IMR-90 (cell line): ENCODE measurements around the gene RAB9B.

Experiments
- BHLHE40 ChIP-seq: fragments of 150-350 bp; IDR thresholded peaks from 2 replicates; pipeline ENCODE4 v1.6.1; 2016; ENCODE audit warnings: mild to moderate bottlenecking, low read depth, low read length
- FOS ChIP-seq: fragments of 150-350 bp; IDR thresholded peaks from 2 replicates; pipeline ENCODE4 v1.6.1; 2016; ENCODE audit warnings: low read depth, low read length
- MXI1 ChIP-seq: IDR thresholded peaks from 2 replicates; pipeline ENCODE4 v1.6.1; 2012; ENCODE audit warnings: low read depth, mild to moderate bottlenecking, low read length, moderate library complexity, borderline replicate concordance
- POLR2A ChIP-seq: IDR thresholded peaks from 2 replicates; pipeline ENCODE4 v1.6.1; 2012; ENCODE audit warnings: mild to moderate bottlenecking, low read depth, low read length
- RAD21 ChIP-seq: IDR thresholded peaks from 2 replicates; pipeline ENCODE4 v1.6.1; 2012; ENCODE audit warnings: low read length, improper control_type of control experiment
- RFX5 ChIP-seq: IDR thresholded peaks from 2 replicates; pipeline ENCODE4 v1.8.0; 2012; ENCODE audit warnings: low read depth, mild to moderate bottlenecking, low read length, moderate library complexity
- TF ChIP-seq, protein P1 (sequence below): conservative IDR thresholded peaks from 2 replicates; pipeline ENCODE4 v1.5.1; 2012; ENCODE audit warnings: mild to moderate bottlenecking, low read depth, low read length, improper control_type of control experiment
- TF ChIP-seq, protein P2 (sequence below): fragments of 150-350 bp; IDR thresholded peaks from 2 replicates; pipeline ENCODE4 v1.6.1; 2017; ENCODE audit warnings: mild to moderate bottlenecking, antibody characterized with exemption, low read length, low read depth
- TF ChIP-seq, protein P3 (sequence below): fragments of 150-350 bp; IDR thresholded peaks from 2 replicates; pipeline ENCODE4 v1.6.1; 2016; ENCODE audit warnings: low read depth, mild to moderate bottlenecking, low read length, moderate library complexity, borderline replicate concordance

DNA sequence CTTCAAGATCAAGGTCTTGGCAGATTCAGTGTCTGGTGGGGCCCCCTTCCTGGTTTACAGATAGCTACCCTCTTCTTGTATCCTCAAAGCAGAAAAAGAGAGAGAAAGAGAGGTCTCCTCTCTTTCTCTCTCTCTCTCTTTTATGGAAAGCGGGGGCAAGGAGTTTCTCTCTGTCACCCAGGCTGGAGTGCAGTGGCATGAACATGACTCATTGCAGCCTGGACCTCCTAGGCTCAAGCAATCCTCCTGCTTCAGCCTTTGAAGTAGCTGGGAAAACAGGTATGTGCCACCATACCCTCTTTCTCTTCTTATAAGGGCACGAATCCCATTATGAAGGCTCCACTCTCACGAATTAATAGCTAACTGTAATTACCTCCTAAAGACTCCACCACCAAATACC, 20.2 kb downstream of the RAB9B start:
- TF ChIP-seq, protein P1, sequence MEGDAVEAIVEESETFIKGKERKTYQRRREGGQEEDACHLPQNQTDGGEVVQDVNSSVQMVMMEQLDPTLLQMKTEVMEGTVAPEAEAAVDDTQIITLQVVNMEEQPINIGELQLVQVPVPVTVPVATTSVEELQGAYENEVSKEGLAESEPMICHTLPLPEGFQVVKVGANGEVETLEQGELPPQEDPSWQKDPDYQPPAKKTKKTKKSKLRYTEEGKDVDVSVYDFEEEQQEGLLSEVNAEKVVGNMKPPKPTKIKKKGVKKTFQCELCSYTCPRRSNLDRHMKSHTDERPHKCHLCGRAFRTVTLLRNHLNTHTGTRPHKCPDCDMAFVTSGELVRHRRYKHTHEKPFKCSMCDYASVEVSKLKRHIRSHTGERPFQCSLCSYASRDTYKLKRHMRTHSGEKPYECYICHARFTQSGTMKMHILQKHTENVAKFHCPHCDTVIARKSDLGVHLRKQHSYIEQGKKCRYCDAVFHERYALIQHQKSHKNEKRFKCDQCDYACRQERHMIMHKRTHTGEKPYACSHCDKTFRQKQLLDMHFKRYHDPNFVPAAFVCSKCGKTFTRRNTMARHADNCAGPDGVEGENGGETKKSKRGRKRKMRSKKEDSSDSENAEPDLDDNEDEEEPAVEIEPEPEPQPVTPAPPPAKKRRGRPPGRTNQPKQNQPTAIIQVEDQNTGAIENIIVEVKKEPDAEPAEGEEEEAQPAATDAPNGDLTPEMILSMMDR: no peak
- TF ChIP-seq, protein P2, sequence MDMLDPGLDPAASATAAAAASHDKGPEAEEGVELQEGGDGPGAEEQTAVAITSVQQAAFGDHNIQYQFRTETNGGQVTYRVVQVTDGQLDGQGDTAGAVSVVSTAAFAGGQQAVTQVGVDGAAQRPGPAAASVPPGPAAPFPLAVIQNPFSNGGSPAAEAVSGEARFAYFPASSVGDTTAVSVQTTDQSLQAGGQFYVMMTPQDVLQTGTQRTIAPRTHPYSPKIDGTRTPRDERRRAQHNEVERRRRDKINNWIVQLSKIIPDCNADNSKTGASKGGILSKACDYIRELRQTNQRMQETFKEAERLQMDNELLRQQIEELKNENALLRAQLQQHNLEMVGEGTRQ: no peak
- TF ChIP-seq RAD21: no peak
- no peak for TF ChIP-seq POLR2A
- no peak for TF ChIP-seq BHLHE40
- no peak for TF ChIP-seq RFX5
- no peak for TF ChIP-seq MXI1
- TF ChIP-seq, protein P3, sequence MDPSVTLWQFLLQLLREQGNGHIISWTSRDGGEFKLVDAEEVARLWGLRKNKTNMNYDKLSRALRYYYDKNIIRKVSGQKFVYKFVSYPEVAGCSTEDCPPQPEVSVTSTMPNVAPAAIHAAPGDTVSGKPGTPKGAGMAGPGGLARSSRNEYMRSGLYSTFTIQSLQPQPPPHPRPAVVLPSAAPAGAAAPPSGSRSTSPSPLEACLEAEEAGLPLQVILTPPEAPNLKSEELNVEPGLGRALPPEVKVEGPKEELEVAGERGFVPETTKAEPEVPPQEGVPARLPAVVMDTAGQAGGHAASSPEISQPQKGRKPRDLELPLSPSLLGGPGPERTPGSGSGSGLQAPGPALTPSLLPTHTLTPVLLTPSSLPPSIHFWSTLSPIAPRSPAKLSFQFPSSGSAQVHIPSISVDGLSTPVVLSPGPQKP: no peak
- no peak for TF ChIP-seq FOS
